Spinal cord (tissue), 10 donors: ENCODE results near the gene CNTN1. TPM values are rescaled to one million over a fixed set of nuclear protein-coding genes. Genes with fewer than 3 reads are reported as not detected.
A peak's percentile ranks its signal among the peaks of the same experiment; 100 is the strongest.

ENCODE experiments used
- DNase-seq, 6 donors: peaks; one replicate each; pipeline versions ENCODE4 v3.0.0 to v3.0.0-alpha.2; 2013 to 2015; ENCODE audit warnings: low spot score in 6 of 6, low read depth in 4 of 6
- H3K27ac ChIP-seq: one replicate; pipeline ENCODE4 v1.5.1; 2013; ENCODE audit warnings: low read depth, low read length, control low read depth
- H3K27me3 ChIP-seq: one replicate; pipeline ENCODE4 v1.6.1; 2013; ENCODE audit warnings: low read length; ENCODE audit not compliant: control insufficient read depth, insufficient read depth
- H3K36me3 ChIP-seq: one replicate; pipeline ENCODE4 v1.6.1; 2013; ENCODE audit warnings: low read length; ENCODE audit not compliant: control insufficient read depth, insufficient read depth
- H3K4me1 ChIP-seq: one replicate; pipeline ENCODE4 v1.6.1; 2013; ENCODE audit warnings: low read length; ENCODE audit not compliant: control insufficient read depth, insufficient read depth
- H3K4me3 ChIP-seq: one replicate; pipeline ENCODE4 v1.5.1; 2013; ENCODE audit warnings: low read depth, low read length, control low read depth
- H3K9me3 ChIP-seq: one replicate; pipeline ENCODE4 v1.6.1; 2013; ENCODE audit warnings: low read length; ENCODE audit not compliant: control insufficient read depth, insufficient read depth
- WGBS: methylation state at CpG from one replicate; pipeline ENCODE4 v1.1.5; 2013; ENCODE audit warnings: missing lambda C conversion rate; ENCODE audit not compliant: insufficient coverage; 5-methylcytosine and 5-hydroxymethylcytosine counted together
- polyA plus RNA-seq, 2 donors: library from polyadenylated mRNA; unstranded; fragments of 120-200 nt; gene quantifications; one replicate each; pipeline ENCODE4 v1.2.1, GENCODE V29; 2013; ENCODE audit not compliant: insufficient read length in 2 of 2
- total RNA-seq, 2 donors: library from RNA; depleted of rRNA in 1 of 2; stranded (reverse); fragments of 120-200 nt in 1 of 2; fragments of >200 nt in 1 of 2; gene quantifications; one replicate each; pipeline versions ENCODE4 v1.2.3 to v1.2.4, GENCODE V29; 2013 to 2014
- donor health status: healthy.

Gene CNTN1
- total and polyA plus RNA-seq, 4 donors, result 278 to 745 (median 389) TPM

GRCh38 chr12:41052441-41052840 is 360.2 kb downstream of the CNTN1 start:
- Histone ChIP-seq H3K27ac (no peak overlapping the region), H3K36me3 (no peaks in the 10 kb centered on the region), H3K27me3 (no peaks in the 10 kb centered on the region), H3K4me3 (no peak overlapping the region), H3K4me1 (no peaks in the 10 kb centered on the region), H3K9me3 (no peaks in the 10 kb centered on the region)
- WGBS, result no CpG with 5 or more reads among the region's 1 CpG
- DNase-seq, result no peak

- DNase-seq, result no peak
- Histone ChIP-seq H3K27me3 (no peaks in the 10 kb centered on the region), H3K9me3 (no peaks in the 10 kb centered on the region), H3K4me3 (no peak overlapping the region), H3K4me1 (no peaks in the 10 kb centered on the region), H3K36me3 (no peaks in the 10 kb centered on the region), H3K27ac (no peak overlapping the region)
- no CpG with 5 or more reads among the region's 1 CpG for WGBS
Measured at GRCh38 chr12:41053046-41053445, 360.8 kb downstream of the CNTN1 start.

- Histone ChIP-seq H3K36me3 (no peaks in the 10 kb centered on the region), H3K4me1 (no peaks in the 10 kb centered on the region), H3K9me3 (no peaks in the 10 kb centered on the region), H3K27me3 (no peaks in the 10 kb centered on the region), H3K4me3 (no peak overlapping the region), H3K27ac (no peak overlapping the region)
- no CpG with 5 or more reads among the region's 3 CpGs for WGBS
- DNase-seq, result peak in 1 of 6 donors; percentile 9
Measured at GRCh38 chr12:41055875-41056577, 363.8 kb downstream of the CNTN1 start.

- no peaks in the 10 kb centered on the region for H3K27me3 ChIP-seq
- H3K36me3 ChIP-seq, result no peaks in the 10 kb centered on the region
- no peaks in the 10 kb centered on the region for H3K9me3 ChIP-seq
- H3K4me3 ChIP-seq, result no peak overlapping the region
- H3K4me1 ChIP-seq, result no peaks in the 10 kb centered on the region
- no peak for DNase-seq
- H3K27ac ChIP-seq, result no peak overlapping the region
Measured at GRCh38 chr12:41058266-41058665, 366.0 kb downstream of the CNTN1 start.

GRCh38 chr12:41061192-41061591 is 369.0 kb downstream of the CNTN1 start:
- no peaks in the 10 kb centered on the region for H3K4me1 ChIP-seq
- H3K27ac ChIP-seq, result no peak overlapping the region
- no peaks in the 10 kb centered on the region for H3K36me3 ChIP-seq
- DNase-seq, result peak in 4 of 6 donors; percentile 2 to 53 (median 5)
- no peak overlapping the region for H3K4me3 ChIP-seq
- no peaks in the 10 kb centered on the region for H3K27me3 ChIP-seq
- no peaks in the 10 kb centered on the region for H3K9me3 ChIP-seq
- no CpG with 5 or more reads among the region's 2 CpGs for WGBS

GRCh38 chr12:41064411-41064810 is 372.2 kb downstream of the CNTN1 start:
- DNase-seq, result no peak
- Histone ChIP-seq H3K4me3 (no peak overlapping the region), H3K9me3 (no peaks in the 10 kb centered on the region), H3K36me3 (no peaks in the 10 kb centered on the region), H3K27me3 (no peaks in the 10 kb centered on the region), H3K4me1 (no peaks in the 10 kb centered on the region), H3K27ac (no peak overlapping the region)
- no CpG with 5 or more reads among the region's 2 CpGs for WGBS

GRCh38 chr12:41067941-41068645 is 375.9 kb downstream of the CNTN1 start:
- 62% methylated on average over 3 of the region's 3 CpGs for WGBS
- DNase-seq, result no peak
- H3K36me3 ChIP-seq, result no peaks in the 10 kb centered on the region
- no peaks in the 10 kb centered on the region for H3K27me3 ChIP-seq
- no peak overlapping the region for H3K4me3 ChIP-seq
- no peak overlapping the region for H3K27ac ChIP-seq
- H3K9me3 ChIP-seq, result no peaks in the 10 kb centered on the region
- no peaks in the 10 kb centered on the region for H3K4me1 ChIP-seq

- Histone ChIP-seq H3K27ac (no peak overlapping the region), H3K27me3 (no peaks in the 10 kb centered on the region), H3K9me3 (no peaks in the 10 kb centered on the region)
Measured at GRCh38 chr12:41073633-41074472, 381.6 kb downstream of the CNTN1 start.

GRCh38 chr12:41074473-41074769 is 382.2 kb downstream of the CNTN1 start:
- Histone ChIP-seq H3K4me3 (no peak overlapping the region), H3K4me1 (no peaks in the 10 kb centered on the region), H3K27me3 (no peaks in the 10 kb centered on the region), H3K27ac (no peak overlapping the region), H3K9me3 (no peaks in the 10 kb centered on the region), H3K36me3 (no peaks in the 10 kb centered on the region)
- DNase-seq, result peak in 1 of 6 donors; percentile 54
- 80% methylated on average over 1 of the region's 3 CpGs for WGBS

More at GRCh38 chr12:41073633-41074472, 381.6 kb downstream of the CNTN1 start:
- Histone ChIP-seq H3K4me1 (no peaks in the 10 kb centered on the region), H3K36me3 (no peaks in the 10 kb centered on the region), H3K4me3 (no peak overlapping the region)
- peak in 2 of 6 donors; percentile 21 to 70 for DNase-seq
- 76% methylated on average over 5 of the region's 5 CpGs for WGBS
